ENCODE results near the gene CALML3.

Gene CALML3

GRCh38 chr10:5569568-5569967, 44.8 kb downstream of the CALML3 start:
- no peak overlapping the region for H3K9ac ChIP-seq (ENCODE audit: low read length)
- no peak overlapping the region for H3K27ac ChIP-seq (ENCODE audit: low read depth, low read length, poor library complexity, severe bottlenecking)
- H3K4me3 ChIP-seq (ENCODE audit: low read depth, low read length, poor library complexity, severe bottlenecking), result no peak overlapping the region
- H3K36me3 ChIP-seq (ENCODE audit: insufficient read depth, low read length), result no peaks in the 10 kb centered on the region
- H3K4me1 ChIP-seq (ENCODE audit: insufficient read depth, low read length, severe bottlenecking), result peaks cover 2% of the 10 kb centered on the region
- H3K4me2 ChIP-seq (ENCODE audit: low read length), result no peak overlapping the region
- H4K20me1 ChIP-seq (ENCODE audit: insufficient read depth, low read length), result no peaks in the 10 kb centered on the region
- H3F3A ChIP-seq (ENCODE audit: insufficient read depth, low read length), result no peaks in the 10 kb centered on the region
- H3K79me2 ChIP-seq (ENCODE audit: insufficient read depth, low read length), result no peaks in the 10 kb centered on the region
- H3K27me3 ChIP-seq (ENCODE audit: insufficient read depth, low read length), result peaks cover 6% of the 10 kb centered on the region
- no peak overlapping the region for H2AFZ ChIP-seq (ENCODE audit: low read length)
- no peak for TF ChIP-seq CTCF (IDR thresholded peaks at IDR 0.05; ENCODE audit: low read length)
- TF ChIP-seq EZH2 (IDR thresholded peaks at IDR 0.05; ENCODE audit: borderline replicate concordance, low read length), result no peak
- no peaks in the 10 kb centered on the region for H3K9me3 ChIP-seq (ENCODE audit: low read length)
- H3K9me2 ChIP-seq (ENCODE audit: low read depth, low read length), result no peaks in the 10 kb centered on the region

GRCh38 chr10:5570007-5570655, 45.4 kb downstream of the CALML3 start:
- no peaks in the 10 kb centered on the region for H4K20me1 ChIP-seq (ENCODE audit: insufficient read depth, low read length)
- no peaks in the 10 kb centered on the region for H3K79me2 ChIP-seq (ENCODE audit: insufficient read depth, low read length)
- no peak overlapping the region for H2AFZ ChIP-seq (ENCODE audit: low read length)
- no peaks in the 10 kb centered on the region for H3K9me2 ChIP-seq (ENCODE audit: low read depth, low read length)
- peaks cover 6% of the 10 kb centered on the region for H3K27me3 ChIP-seq (ENCODE audit: insufficient read depth, low read length)
- no peak overlapping the region for H3K4me2 ChIP-seq (ENCODE audit: low read length)
- H3K9ac ChIP-seq (ENCODE audit: low read length), result no peak overlapping the region
- H3K36me3 ChIP-seq (ENCODE audit: insufficient read depth, low read length), result no peaks in the 10 kb centered on the region
- H3F3A ChIP-seq (ENCODE audit: insufficient read depth, low read length), result no peaks in the 10 kb centered on the region
- no peaks in the 10 kb centered on the region for H3K4me1 ChIP-seq (ENCODE audit: insufficient read depth, low read length, severe bottlenecking)
- H3K4me3 ChIP-seq (ENCODE audit: low read depth, low read length, poor library complexity, severe bottlenecking), result no peak overlapping the region
- no peak for TF ChIP-seq CTCF (IDR thresholded peaks at IDR 0.05; ENCODE audit: low read length)
- no peak for TF ChIP-seq EZH2 (IDR thresholded peaks at IDR 0.05; ENCODE audit: borderline replicate concordance, low read length)
- H3K27ac ChIP-seq (ENCODE audit: low read depth, low read length, poor library complexity, severe bottlenecking), result no peak overlapping the region
- no peaks in the 10 kb centered on the region for H3K9me3 ChIP-seq (ENCODE audit: low read length)

- no peak for TF ChIP-seq EZH2 (IDR thresholded peaks at IDR 0.05; ENCODE audit: borderline replicate concordance, low read length)
- no peak for TF ChIP-seq CTCF (IDR thresholded peaks at IDR 0.05; ENCODE audit: low read length)
- Histone ChIP-seq H3K27me3 (ENCODE audit: insufficient read depth, low read length) (peaks cover 6% of the 10 kb centered on the region), H4K20me1 (ENCODE audit: insufficient read depth, low read length) (no peaks in the 10 kb centered on the region), H2AFZ (ENCODE audit: low read length) (no peak overlapping the region), H3K27ac (ENCODE audit: low read depth, low read length, poor library complexity, severe bottlenecking) (no peak overlapping the region), H3K4me1 (ENCODE audit: insufficient read depth, low read length, severe bottlenecking) (no peaks in the 10 kb centered on the region), H3K9ac (ENCODE audit: low read length) (no peak overlapping the region), H3F3A (ENCODE audit: insufficient read depth, low read length) (no peaks in the 10 kb centered on the region), H3K4me3 (ENCODE audit: low read depth, low read length, poor library complexity, severe bottlenecking) (no peak overlapping the region), H3K9me2 (ENCODE audit: low read depth, low read length) (no peaks in the 10 kb centered on the region), H3K36me3 (ENCODE audit: insufficient read depth, low read length) (no peaks in the 10 kb centered on the region), H3K9me3 (ENCODE audit: low read length) (no peaks in the 10 kb centered on the region), H3K4me2 (ENCODE audit: low read length) (no peak overlapping the region), H3K79me2 (ENCODE audit: insufficient read depth, low read length) (no peaks in the 10 kb centered on the region)
Measured at GRCh38 chr10:5570979-5571810, 46.4 kb downstream of the CALML3 start.

Measured in OCI-LY1 (cell line).